ENCODE data around the gene MFSD2A.
"Not testable (repeated sequence)": the region's sequence is repeated elsewhere in the genome, so short reads cannot be mapped to it uniquely, and the experiment has no call there.

The MFSD2A gene

GRCh38 chr1:39940253-39940652, 14.7 kb upstream of the MFSD2A start:
- no peak for DNase-seq (ENCODE audit: extremely low read depth in 1 of 2, low read depth in 1 of 2)

- no peak for DNase-seq (ENCODE audit: extremely low read depth in 1 of 2, low read depth in 1 of 2)
Observed at GRCh38 chr1:39940980-39941871, 13.7 kb upstream of the MFSD2A start.

- no peak for DNase-seq (ENCODE audit: extremely low read depth in 1 of 2, low read depth in 1 of 2)
Observed at GRCh38 chr1:39943471-39944290, 11.3 kb upstream of the MFSD2A start.

GRCh38 chr1:39944410-39945112, 10.4 kb upstream of the MFSD2A start:
- DNase-seq (ENCODE audit: extremely low read depth in 1 of 2, low read depth in 1 of 2) = no peak

GRCh38 chr1:39946216-39946615, 8.7 kb upstream of the MFSD2A start:
- no peak for DNase-seq (ENCODE audit: extremely low read depth in 1 of 2, low read depth in 1 of 2)

- no peak for DNase-seq (ENCODE audit: extremely low read depth in 1 of 2, low read depth in 1 of 2)
Observed at GRCh38 chr1:39947260-39947659, 7.7 kb upstream of the MFSD2A start.

GRCh38 chr1:39949891-39950290, 5.1 kb upstream of the MFSD2A start:
- DNase-seq (ENCODE audit: extremely low read depth in 1 of 2, low read depth in 1 of 2) = no peak

GRCh38 chr1:39951926-39952325, 3.0 kb upstream of the MFSD2A start:
- DNase-seq (ENCODE audit: extremely low read depth in 1 of 2, low read depth in 1 of 2) = no peak

GRCh38 chr1:39952359-39953110, 2.4 kb upstream of the MFSD2A start:
- no peak for DNase-seq (ENCODE audit: extremely low read depth in 1 of 2, low read depth in 1 of 2)

GRCh38 chr1:39954324-39954869, 548 bp upstream of the MFSD2A start:
- no peak for DNase-seq (ENCODE audit: extremely low read depth in 1 of 2, low read depth in 1 of 2)

GRCh38 chr1:39955547-39956539, 898 bp downstream of the MFSD2A start:
- no peak for DNase-seq (ENCODE audit: extremely low read depth in 1 of 2, low read depth in 1 of 2)

- no peak for DNase-seq (ENCODE audit: extremely low read depth in 1 of 2, low read depth in 1 of 2)
Observed at GRCh38 chr1:39957299-39958015, 2.5 kb downstream of the MFSD2A start.

- DNase-seq (ENCODE audit: extremely low read depth in 1 of 2, low read depth in 1 of 2) = no peak
Observed at GRCh38 chr1:39958403-39959200, 3.7 kb downstream of the MFSD2A start.

GRCh38 chr1:39959651-39960333, 4.8 kb downstream of the MFSD2A start:
- DNase-seq (ENCODE audit: extremely low read depth in 1 of 2, low read depth in 1 of 2) = no peak

GRCh38 chr1:39960431-39960958, 5.5 kb downstream of the MFSD2A start:
- DNase-seq (ENCODE audit: extremely low read depth in 1 of 2, low read depth in 1 of 2) = no peak

- DNase-seq (ENCODE audit: extremely low read depth in 1 of 2, low read depth in 1 of 2) = no peak
Observed at GRCh38 chr1:39962450-39962825, 7.5 kb downstream of the MFSD2A start.

GRCh38 chr1:39962964-39963363, 8.0 kb downstream of the MFSD2A start:
- not testable (repeated sequence) for DNase-seq (ENCODE audit: extremely low read depth in 1 of 2, low read depth in 1 of 2)
